ENCODE results near the gene CDC42EP1. TPM values are rescaled to one million over a fixed set of nuclear protein-coding genes. Genes with fewer than 3 reads are reported as not detected.

The CDC42EP1 gene
- total RNA-seq, 1 experiment from 2014 or later: 12.7 TPM

DNA sequence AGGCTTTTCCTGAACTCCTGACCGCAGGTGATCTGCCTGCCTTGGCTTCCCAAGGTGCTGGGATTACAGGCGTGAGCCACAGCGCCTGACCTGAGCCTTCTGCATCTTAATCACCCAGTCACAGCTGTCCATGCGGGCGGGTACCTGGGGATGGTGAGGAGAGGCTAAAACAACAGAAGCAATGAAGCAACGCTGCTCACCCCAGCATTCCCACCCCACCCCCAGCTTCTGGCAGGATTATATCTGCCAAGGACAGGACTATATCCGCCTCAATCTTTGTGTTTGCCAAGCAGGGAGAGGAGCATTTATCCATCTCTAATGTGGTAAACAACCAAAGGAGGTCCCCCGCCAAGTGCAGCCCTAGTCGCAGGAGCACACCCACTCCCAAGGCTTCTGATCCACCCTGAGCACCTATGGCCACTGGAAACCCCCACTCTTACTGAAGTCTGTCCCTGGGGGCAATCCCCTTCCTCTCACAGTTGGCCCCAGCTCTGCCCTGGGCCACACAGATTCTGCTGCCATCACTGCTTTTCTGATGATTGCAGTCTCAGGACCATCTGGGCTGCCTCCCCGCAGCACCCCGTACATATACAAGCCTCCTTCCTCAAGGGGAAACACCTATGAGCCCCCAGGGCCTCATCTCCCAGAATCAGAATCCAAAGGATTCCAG is 28.4 kb downstream of the CDC42EP1 start:
- no peak for DNase-seq (ENCODE audit: low spot score)
- ATAC-seq: no peak

DNA sequence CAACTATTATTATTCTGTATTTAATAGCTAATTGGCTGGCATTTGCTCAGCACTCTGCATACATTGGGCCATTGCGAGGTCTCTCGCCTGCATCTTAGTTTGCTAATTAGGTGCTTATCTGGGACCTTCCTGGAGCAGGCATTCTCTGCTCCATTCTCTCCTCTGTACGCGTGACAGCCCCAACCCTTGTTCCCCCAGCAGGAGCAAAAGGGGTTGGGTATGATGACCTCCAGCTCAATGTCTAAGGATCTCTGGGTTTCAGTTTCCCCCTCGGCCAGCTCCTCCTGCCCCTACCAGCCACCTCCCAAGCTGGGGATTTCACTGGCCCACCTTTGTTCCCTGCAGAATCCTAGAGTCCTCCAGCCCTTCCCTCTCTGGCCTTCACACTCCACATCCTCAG is 29.4 kb downstream of the CDC42EP1 start:
- no peak for DNase-seq (ENCODE audit: low spot score)
- no peak for ATAC-seq
- TF ChIP-seq, protein P1, sequence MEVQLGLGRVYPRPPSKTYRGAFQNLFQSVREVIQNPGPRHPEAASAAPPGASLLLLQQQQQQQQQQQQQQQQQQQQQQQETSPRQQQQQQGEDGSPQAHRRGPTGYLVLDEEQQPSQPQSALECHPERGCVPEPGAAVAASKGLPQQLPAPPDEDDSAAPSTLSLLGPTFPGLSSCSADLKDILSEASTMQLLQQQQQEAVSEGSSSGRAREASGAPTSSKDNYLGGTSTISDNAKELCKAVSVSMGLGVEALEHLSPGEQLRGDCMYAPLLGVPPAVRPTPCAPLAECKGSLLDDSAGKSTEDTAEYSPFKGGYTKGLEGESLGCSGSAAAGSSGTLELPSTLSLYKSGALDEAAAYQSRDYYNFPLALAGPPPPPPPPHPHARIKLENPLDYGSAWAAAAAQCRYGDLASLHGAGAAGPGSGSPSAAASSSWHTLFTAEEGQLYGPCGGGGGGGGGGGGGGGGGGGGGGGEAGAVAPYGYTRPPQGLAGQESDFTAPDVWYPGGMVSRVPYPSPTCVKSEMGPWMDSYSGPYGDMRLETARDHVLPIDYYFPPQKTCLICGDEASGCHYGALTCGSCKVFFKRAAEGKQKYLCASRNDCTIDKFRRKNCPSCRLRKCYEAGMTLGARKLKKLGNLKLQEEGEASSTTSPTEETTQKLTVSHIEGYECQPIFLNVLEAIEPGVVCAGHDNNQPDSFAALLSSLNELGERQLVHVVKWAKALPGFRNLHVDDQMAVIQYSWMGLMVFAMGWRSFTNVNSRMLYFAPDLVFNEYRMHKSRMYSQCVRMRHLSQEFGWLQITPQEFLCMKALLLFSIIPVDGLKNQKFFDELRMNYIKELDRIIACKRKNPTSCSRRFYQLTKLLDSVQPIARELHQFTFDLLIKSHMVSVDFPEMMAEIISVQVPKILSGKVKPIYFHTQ (CRISPR knock-in tag; IDR thresholded peaks at IDR 0.05): no peak
- TF ChIP-seq, protein P2, sequence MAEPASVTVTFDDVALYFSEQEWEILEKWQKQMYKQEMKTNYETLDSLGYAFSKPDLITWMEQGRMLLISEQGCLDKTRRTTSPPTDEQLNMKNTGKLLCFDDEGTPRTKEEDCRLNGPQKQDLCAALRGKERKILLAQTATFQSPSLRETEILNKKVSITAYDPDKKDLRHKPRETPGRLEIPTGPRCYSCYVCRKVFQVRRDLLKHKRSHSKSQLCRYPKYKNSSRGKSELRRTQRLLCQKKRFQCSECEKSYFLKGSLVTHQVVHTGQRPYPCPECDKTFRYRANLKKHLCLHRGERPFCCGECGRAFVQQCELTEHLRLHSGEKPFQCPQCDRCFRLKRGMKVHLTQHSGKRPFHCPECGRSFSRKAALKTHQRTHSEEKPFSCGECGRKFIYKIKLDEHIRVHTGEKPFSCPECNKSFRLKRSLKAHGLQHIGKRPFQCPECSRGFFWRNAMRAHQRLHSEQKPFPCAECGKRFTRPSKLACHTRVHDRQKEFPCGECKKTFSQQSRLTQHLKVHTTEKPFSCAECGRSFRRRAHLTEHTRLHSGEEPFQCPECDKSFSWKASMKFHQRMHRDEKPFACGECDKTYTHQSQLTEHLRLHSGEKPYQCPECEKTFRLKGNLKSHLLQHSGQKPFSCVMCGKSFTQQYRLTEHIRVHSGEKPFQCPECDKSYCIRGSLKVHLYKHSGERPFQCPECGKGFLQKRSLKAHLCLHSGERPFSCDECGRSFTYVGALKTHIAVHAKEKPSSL (CRISPR knock-in tag; conservative IDR thresholded peaks at IDR 0.05): no peak
- TF ChIP-seq ZNF423 (CRISPR knock-in tag; IDR thresholded peaks at IDR 0.05) (no peak), ZNF416 (CRISPR knock-in tag; IDR thresholded peaks at IDR 0.05) (no peak), CREM (CRISPR knock-in tag; IDR thresholded peaks at IDR 0.05) (no peak)
- TF ChIP-seq, protein P3, sequence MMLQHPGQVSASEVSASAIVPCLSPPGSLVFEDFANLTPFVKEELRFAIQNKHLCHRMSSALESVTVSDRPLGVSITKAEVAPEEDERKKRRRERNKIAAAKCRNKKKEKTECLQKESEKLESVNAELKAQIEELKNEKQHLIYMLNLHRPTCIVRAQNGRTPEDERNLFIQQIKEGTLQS (CRISPR knock-in tag; conservative IDR thresholded peaks at IDR 0.05): no peak

More for the DNA sequence above, 28.4 kb downstream of the CDC42EP1 start:
- no peak for TF ChIP-seq SOX15 (CRISPR knock-in tag; IDR thresholded peaks at IDR 0.05)
- TF ChIP-seq NR2C2 (CRISPR knock-in tag; IDR thresholded peaks at IDR 0.05): no peak
- no peak for TF ChIP-seq GTF2I (CRISPR knock-in tag; conservative IDR thresholded peaks at IDR 0.05)
- TF ChIP-seq, protein P4, sequence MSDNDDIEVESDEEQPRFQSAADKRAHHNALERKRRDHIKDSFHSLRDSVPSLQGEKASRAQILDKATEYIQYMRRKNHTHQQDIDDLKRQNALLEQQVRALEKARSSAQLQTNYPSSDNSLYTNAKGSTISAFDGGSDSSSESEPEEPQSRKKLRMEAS (CRISPR knock-in tag; IDR thresholded peaks at IDR 0.05): no peak
- no peak for TF ChIP-seq ZNF317 (CRISPR knock-in tag; IDR thresholded peaks at IDR 0.05; ENCODE audit: borderline replicate concordance, low read depth)
- TF ChIP-seq, protein P5, sequence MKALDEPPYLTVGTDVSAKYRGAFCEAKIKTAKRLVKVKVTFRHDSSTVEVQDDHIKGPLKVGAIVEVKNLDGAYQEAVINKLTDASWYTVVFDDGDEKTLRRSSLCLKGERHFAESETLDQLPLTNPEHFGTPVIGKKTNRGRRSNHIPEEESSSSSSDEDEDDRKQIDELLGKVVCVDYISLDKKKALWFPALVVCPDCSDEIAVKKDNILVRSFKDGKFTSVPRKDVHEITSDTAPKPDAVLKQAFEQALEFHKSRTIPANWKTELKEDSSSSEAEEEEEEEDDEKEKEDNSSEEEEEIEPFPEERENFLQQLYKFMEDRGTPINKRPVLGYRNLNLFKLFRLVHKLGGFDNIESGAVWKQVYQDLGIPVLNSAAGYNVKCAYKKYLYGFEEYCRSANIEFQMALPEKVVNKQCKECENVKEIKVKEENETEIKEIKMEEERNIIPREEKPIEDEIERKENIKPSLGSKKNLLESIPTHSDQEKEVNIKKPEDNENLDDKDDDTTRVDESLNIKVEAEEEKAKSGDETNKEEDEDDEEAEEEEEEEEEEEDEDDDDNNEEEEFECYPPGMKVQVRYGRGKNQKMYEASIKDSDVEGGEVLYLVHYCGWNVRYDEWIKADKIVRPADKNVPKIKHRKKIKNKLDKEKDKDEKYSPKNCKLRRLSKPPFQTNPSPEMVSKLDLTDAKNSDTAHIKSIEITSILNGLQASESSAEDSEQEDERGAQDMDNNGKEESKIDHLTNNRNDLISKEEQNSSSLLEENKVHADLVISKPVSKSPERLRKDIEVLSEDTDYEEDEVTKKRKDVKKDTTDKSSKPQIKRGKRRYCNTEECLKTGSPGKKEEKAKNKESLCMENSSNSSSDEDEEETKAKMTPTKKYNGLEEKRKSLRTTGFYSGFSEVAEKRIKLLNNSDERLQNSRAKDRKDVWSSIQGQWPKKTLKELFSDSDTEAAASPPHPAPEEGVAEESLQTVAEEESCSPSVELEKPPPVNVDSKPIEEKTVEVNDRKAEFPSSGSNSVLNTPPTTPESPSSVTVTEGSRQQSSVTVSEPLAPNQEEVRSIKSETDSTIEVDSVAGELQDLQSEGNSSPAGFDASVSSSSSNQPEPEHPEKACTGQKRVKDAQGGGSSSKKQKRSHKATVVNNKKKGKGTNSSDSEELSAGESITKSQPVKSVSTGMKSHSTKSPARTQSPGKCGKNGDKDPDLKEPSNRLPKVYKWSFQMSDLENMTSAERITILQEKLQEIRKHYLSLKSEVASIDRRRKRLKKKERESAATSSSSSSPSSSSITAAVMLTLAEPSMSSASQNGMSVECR (CRISPR knock-in tag; IDR thresholded peaks at IDR 0.05; ENCODE audit: borderline replicate concordance): no peak
- no peak for TF ChIP-seq TEAD1 (CRISPR knock-in tag; IDR thresholded peaks at IDR 0.05)
- TF ChIP-seq, protein P6, sequence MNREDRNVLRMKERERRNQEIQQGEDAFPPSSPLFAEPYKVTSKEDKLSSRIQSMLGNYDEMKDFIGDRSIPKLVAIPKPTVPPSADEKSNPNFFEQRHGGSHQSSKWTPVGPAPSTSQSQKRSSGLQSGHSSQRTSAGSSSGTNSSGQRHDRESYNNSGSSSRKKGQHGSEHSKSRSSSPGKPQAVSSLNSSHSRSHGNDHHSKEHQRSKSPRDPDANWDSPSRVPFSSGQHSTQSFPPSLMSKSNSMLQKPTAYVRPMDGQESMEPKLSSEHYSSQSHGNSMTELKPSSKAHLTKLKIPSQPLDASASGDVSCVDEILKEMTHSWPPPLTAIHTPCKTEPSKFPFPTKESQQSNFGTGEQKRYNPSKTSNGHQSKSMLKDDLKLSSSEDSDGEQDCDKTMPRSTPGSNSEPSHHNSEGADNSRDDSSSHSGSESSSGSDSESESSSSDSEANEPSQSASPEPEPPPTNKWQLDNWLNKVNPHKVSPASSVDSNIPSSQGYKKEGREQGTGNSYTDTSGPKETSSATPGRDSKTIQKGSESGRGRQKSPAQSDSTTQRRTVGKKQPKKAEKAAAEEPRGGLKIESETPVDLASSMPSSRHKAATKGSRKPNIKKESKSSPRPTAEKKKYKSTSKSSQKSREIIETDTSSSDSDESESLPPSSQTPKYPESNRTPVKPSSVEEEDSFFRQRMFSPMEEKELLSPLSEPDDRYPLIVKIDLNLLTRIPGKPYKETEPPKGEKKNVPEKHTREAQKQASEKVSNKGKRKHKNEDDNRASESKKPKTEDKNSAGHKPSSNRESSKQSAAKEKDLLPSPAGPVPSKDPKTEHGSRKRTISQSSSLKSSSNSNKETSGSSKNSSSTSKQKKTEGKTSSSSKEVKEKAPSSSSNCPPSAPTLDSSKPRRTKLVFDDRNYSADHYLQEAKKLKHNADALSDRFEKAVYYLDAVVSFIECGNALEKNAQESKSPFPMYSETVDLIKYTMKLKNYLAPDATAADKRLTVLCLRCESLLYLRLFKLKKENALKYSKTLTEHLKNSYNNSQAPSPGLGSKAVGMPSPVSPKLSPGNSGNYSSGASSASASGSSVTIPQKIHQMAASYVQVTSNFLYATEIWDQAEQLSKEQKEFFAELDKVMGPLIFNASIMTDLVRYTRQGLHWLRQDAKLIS (CRISPR knock-in tag; IDR thresholded peaks at IDR 0.05; ENCODE audit: borderline replicate concordance): no peak
- no peak for TF ChIP-seq ZNF671 (CRISPR knock-in tag; IDR thresholded peaks at IDR 0.05)
- TF ChIP-seq, protein P7, sequence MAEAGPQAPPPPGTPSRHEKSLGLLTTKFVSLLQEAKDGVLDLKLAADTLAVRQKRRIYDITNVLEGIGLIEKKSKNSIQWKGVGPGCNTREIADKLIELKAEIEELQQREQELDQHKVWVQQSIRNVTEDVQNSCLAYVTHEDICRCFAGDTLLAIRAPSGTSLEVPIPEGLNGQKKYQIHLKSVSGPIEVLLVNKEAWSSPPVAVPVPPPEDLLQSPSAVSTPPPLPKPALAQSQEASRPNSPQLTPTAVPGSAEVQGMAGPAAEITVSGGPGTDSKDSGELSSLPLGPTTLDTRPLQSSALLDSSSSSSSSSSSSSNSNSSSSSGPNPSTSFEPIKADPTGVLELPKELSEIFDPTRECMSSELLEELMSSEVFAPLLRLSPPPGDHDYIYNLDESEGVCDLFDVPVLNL (CRISPR knock-in tag; IDR thresholded peaks at IDR 0.05; ENCODE audit: borderline replicate concordance, low read depth): no peak
- Mint-ChIP-seq H3K4me1 (peaks cover 6% of the 10 kb centered on the region), H3K9me3 (no peaks in the 10 kb centered on the region), H3K36me3 (no peaks in the 10 kb centered on the region), H3K27ac (no peak overlapping the region), H3K27me3 (ENCODE audit: low read depth) (0 out of 2 replicates have a peak, but pooled peaks cover 2% of the 10 kb centered on the region), H3K4me3 (no peak overlapping the region)
- CTCF ChIA-PET: interaction anchor here (1.4 to 5.1 kb wide), 6 partner anchors 9 to 47 kb away, joined by 4 to 99 read pairs (median 8); partner anchors contain the start of genes GGA1 and LGALS2
- POLR2A ChIA-PET: no interaction called here

More for the DNA sequence above, 29.4 kb downstream of the CDC42EP1 start:
- H3K36me3 Mint-ChIP-seq: no peaks in the 10 kb centered on the region
- no peaks in the 10 kb centered on the region for H3K9me3 Mint-ChIP-seq
- H3K4me1 Mint-ChIP-seq: peaks cover 6% of the 10 kb centered on the region
- H3K27ac Mint-ChIP-seq: no peak overlapping the region
- CTCF ChIA-PET: interaction anchor here (0.6 to 5.1 kb wide), 7 partner anchors 10 to 72 kb away, joined by 3 to 99 read pairs (median 9); partner anchors contain the start of genes GGA1 and LGALS2
- no peak overlapping the region for H3K4me3 Mint-ChIP-seq
- POLR2A ChIA-PET: no interaction called here
- H3K27me3 Mint-ChIP-seq (ENCODE audit: low read depth): 0 out of 2 replicates have a peak, but pooled peaks cover 2% of the 10 kb centered on the region

Measured in WTC11 (cell line).